Measurements from ENCODE around the gene OCA2.
A peak's percentile ranks its signal among the peaks of the same experiment; 100 is the strongest.

The OCA2 gene

GRCh38 chr15:28101983-28102441, 2.9 kb upstream of the OCA2 start:
- DNase-seq: no peak

GRCh38 chr15:28101201-28101600, 2.1 kb upstream of the OCA2 start:
- DNase-seq: no peak

- DNase-seq: no peak
Measured at GRCh38 chr15:28100516-28101195, 1.5 kb upstream of the OCA2 start.

GRCh38 chr15:28099555-28100140, 533 bp upstream of the OCA2 start:
- DNase-seq: no peak

GRCh38 chr15:28098360-28098765, 752 bp downstream of the OCA2 start:
- DNase-seq: no peak

GRCh38 chr15:28097656-28098359, 1.3 kb downstream of the OCA2 start:
- DNase-seq: no peak

- DNase-seq: no peak
Measured at GRCh38 chr15:28096670-28097431, 2.3 kb downstream of the OCA2 start.

- no peak for DNase-seq
Measured at GRCh38 chr15:28096411-28096669, 2.8 kb downstream of the OCA2 start.

- DNase-seq: no peak
Measured at GRCh38 chr15:28094732-28095521, 4.2 kb downstream of the OCA2 start.

GRCh38 chr15:28093752-28094535, 5.2 kb downstream of the OCA2 start:
- no peak for DNase-seq

GRCh38 chr15:28091313-28091712, 7.8 kb downstream of the OCA2 start:
- no peak for DNase-seq

- DNase-seq: peak; percentile 56 to 61
Measured at GRCh38 chr15:28086175-28086703, 12.9 kb downstream of the OCA2 start.

- no peak for DNase-seq
Measured at GRCh38 chr15:28085489-28086174, 13.5 kb downstream of the OCA2 start.

GRCh38 chr15:28084547-28084946, 14.6 kb downstream of the OCA2 start:
- no peak for DNase-seq

GRCh38 chr15:28082891-28083684, 16.0 kb downstream of the OCA2 start:
- no peak for DNase-seq

- DNase-seq: no peak
Measured at GRCh38 chr15:28081594-28081993, 17.5 kb downstream of the OCA2 start.

- no peak for DNase-seq
Measured at GRCh38 chr15:28080386-28080785, 18.7 kb downstream of the OCA2 start.

GRCh38 chr15:28079313-28079969, 19.7 kb downstream of the OCA2 start:
- DNase-seq: no peak

GRCh38 chr15:28078191-28078719, 20.9 kb downstream of the OCA2 start:
- no peak for DNase-seq

Data from CD4-positive, alpha-beta T cell treated with Interleukin-4 for 1 hour (primary cell).